HL-60 (cell line): ENCODE results near the gene MYH16.

Experiments
- CTCF ChIP-seq: IDR thresholded peaks from one replicate; pipeline ENCODE4 v1.5.1; 2011; ENCODE audit warnings: low read length, control low read depth, inconsistent platforms; ENCODE audit not compliant: insufficient read depth
- POLR2AphosphoS5 ChIP-seq: IDR thresholded peaks from 2 replicates; pipeline ENCODE4 v1.6.1; 2012; ENCODE audit warnings: low read depth

GRCh38 chr7:99268577-99268908 lies 4.1 kb upstream of the MYH16 start:
- no peak for TF ChIP-seq CTCF
- TF ChIP-seq POLR2AphosphoS5, result no peak
